VCaP (cell line): ENCODE measurements around the gene TUBA4A.
A peak's percentile ranks its signal among the peaks of the same experiment; 100 is the strongest.

Experiments used
- H3K27ac ChIP-seq: fragments of 450-650 bp; 2 replicates; pipeline ENCODE4 v1.5.1; 2017
- TF ChIP-seq, protein P1 (sequence below): fragments of 450-650 bp; conservative IDR thresholded peaks from 2 replicates; pipeline ENCODE4 v1.5.1; 2017; ENCODE audit warnings: mild to moderate bottlenecking, moderate library complexity

The TUBA4A gene

DNA sequence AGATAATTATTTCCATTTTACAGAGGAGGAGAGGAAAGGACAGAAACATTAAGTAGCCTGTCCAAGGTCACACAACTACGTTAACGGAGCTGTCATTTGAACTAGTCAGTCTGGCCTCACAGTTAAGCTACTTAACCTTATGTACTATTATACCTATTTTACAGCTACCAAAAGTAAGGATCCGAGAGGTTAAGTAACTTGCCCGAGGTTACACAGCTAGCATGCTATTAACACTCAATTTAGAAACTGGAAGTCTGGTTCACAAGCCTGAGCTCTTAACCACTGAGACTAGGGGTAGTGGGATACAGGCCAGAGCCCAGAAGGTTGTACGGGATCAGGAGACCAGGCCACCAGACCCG, 8.9 kb downstream of the TUBA4A start:
- TF ChIP-seq, protein P1, sequence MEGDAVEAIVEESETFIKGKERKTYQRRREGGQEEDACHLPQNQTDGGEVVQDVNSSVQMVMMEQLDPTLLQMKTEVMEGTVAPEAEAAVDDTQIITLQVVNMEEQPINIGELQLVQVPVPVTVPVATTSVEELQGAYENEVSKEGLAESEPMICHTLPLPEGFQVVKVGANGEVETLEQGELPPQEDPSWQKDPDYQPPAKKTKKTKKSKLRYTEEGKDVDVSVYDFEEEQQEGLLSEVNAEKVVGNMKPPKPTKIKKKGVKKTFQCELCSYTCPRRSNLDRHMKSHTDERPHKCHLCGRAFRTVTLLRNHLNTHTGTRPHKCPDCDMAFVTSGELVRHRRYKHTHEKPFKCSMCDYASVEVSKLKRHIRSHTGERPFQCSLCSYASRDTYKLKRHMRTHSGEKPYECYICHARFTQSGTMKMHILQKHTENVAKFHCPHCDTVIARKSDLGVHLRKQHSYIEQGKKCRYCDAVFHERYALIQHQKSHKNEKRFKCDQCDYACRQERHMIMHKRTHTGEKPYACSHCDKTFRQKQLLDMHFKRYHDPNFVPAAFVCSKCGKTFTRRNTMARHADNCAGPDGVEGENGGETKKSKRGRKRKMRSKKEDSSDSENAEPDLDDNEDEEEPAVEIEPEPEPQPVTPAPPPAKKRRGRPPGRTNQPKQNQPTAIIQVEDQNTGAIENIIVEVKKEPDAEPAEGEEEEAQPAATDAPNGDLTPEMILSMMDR, result no peak
- peak overlapping the region; percentile 99 for H3K27ac ChIP-seq

DNA sequence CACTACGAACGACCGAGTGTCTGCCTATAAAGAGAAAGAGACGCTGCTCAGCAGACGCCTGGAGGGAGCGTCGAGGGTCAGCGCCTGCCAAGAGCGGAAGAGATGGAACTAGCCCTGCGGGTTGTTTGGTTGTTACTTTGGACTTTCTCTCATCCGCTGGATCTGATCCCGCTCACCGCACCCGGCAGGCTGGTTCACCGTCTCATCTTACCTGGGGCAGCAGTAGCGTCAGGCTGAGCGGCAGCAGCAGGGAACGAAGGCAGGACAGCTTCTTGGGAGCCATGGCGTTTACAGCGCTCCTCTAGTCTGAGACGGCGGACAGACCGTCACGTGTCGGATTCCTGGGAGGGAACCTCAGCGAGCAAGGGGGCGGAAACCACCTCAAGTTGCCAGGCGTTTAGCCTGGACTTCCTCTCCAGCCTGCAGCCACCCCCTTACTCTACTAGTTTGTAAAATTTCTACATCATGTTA, 10.4 kb downstream of the TUBA4A start:
- TF ChIP-seq, protein P1, result no peak
- H3K27ac ChIP-seq, result no peak overlapping the region

DNA sequence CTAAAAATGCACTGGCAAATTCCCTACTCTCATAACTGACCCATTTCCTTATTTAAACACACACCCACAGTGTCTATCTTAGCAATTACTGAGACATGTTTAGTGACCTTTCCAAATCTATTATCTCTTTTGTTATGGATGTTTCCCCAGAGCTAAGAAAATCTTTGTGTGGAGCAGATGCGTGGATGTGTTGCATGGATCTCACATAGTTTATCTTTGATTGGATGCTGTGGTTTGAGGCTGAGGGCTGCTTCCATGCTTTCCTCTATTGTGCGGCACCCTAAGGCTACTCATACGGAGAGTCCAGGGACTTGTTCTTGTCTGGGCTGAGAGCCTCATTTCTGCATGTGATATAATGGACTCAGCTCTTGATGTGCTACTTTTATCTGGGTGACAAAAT, 19.4 kb downstream of the TUBA4A start:
- TF ChIP-seq, protein P1, result no peak

DNA sequence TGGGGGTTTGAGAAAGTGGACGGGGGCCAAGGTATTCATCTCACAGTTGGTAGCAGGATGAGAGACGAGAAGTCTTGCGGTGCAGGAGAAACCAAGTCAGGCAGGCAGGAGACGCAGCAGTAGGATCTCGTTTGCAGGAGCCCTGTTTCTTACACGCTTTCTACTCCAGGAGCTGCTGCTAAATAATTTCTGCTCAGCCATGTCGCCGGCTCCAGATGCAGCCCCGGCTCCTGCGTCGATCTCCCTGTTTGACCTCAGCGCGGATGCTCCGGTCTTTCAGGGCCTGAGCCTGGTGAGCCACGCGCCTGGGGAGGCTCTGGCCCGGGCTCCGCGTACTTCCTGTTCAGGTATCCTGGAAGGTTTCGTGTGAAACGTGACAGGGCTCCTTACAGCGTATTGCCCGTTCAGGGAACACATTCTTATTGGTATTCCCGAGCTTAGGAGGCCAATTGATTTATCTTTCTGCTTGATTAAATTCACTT, 23.6 kb downstream of the TUBA4A start:
- TF ChIP-seq, protein P1, result no peak
- peak overlapping the region; percentile 95 for H3K27ac ChIP-seq

More for the DNA sequence above, 19.4 kb downstream of the TUBA4A start:
- no peak overlapping the region for H3K27ac ChIP-seq

DNA sequence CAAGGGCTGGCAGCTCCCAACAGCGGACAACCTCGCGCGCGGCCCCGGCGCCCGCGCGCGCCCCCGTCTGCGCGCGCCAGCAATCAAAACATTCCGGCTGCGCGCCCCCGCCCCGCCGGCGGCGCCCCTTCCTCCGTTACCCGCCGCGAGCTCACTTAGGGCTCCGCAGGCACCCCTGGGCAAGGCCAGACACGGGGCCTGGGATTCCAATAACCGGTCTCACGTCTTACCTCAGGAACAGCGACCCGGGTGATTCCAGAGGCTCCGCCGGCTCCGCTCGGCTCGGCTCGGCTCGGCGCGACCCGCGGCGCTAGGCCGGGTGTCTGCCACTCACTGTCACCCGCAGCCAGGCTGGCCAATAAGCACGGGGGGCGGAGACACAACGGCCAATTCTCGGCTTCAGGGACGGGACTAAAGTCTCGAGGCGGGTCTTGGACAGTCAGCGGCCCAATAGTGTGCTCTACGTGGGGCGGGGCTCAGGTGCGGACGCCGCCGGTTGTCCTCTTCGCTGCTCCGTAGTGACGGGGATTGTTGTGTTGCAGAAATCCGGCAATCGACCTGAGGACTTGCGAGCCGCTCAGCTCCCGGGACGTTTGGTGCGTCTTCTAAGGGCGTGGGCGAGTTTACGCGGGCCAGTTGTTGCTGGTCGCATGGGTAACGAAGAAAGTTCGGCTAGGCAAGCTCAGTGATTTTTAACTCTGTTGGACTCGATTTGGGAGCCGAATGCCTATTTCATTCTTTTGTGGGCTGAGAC, 24.2 kb downstream of the TUBA4A start, which contains the start of the genes ANKZF1 and ATG9A:
TSS of gene ANKZF1 (plus strand) at position 502 of the 754 bp plus-strand sequence. CDS start 452 bp downstream, outside the sequence.
TSS of gene ATG9A (minus strand) at position 332 of the 754 bp plus-strand sequence. CDS start 1,612 bp downstream, outside the sequence.
- peak within 1 kb of the TSS; percentile 95 for H3K27ac ChIP-seq
- TF ChIP-seq, protein P1, result no peak

GRCh38 chr2:219228911-219229304, 24.8 kb downstream of the TUBA4A start:
- peak overlapping the region; percentile 95 for H3K27ac ChIP-seq
- TF ChIP-seq, protein P1, result no peak

DNA sequence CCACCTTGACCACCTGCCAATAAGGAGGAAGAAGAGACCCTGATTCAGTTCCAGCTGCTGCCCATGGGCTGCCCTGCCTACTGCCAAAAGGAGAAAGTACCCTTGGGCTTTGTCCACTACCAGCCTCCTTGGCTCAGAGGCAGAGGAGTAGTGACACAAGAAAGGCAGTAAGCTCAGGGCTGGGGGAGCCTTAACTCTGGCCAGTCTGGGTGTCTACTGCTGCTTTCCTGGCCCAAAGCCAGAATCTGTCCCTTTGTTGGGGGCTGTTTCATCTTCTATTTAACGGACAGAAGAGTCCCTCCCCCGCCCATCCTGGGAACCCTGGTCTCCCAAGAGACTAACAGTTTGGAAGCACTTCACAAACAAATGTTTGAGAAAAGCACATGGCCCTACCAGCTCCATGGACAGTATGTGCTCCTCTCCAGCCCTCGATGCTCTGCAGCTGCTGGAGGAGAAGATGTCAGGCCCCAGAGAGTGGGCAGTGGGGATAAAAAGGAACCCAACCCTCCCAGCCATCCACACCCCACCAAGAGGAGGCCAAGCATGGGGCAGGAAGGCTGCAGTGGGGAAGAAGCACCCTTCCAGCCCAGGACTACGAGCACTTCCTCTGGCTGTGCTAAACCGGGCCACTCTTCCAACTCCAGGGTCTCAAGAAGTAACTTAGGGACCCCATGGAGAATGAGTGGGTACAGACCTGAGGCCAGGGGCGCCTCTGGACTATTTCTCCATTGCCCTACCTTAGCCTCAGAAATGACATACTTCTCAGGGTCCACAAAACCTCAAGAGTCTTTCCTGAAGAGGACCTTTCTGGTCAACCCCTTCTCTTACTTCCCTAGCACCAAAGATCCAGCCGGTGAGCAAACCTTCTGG, 25.4 kb downstream of the TUBA4A start:
- peak overlapping the region; percentile 95 for H3K27ac ChIP-seq
- TF ChIP-seq, protein P1, result no peak
